Measurements from ENCODE around the gene RIBC1. TPM values are rescaled to one million over a fixed set of nuclear protein-coding genes. Genes with fewer than 3 reads are reported as not detected.
"Not testable (repeated sequence)": the region's sequence is repeated elsewhere in the genome, so short reads cannot be mapped to it uniquely, and the experiment has no call there.

Gene RIBC1
- total and polyA plus RNA-seq, 8 donors, result 0.93 to 1.7 (median 1.4) TPM; not detected in 5

DNA sequence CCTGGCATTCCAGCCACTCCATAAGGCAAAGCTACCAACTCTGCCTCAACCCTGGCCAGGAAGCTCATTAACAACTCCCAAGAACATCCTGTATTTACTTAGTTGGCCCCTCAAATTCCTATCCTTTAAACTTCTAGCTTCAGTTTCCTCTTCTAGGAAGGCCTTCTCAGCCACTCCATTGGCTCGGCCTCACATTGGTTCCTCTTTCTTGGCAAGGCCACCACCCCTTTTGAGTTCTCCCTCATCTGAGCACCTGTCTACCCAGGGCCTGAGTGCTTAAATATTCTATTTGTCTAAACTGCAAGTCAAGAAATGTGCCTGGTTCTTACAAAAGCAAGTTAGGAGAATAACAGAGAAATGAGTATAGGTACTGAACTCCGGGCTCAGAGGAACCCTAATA is 10.2 kb upstream of the RIBC1 start:
- H3K9me3 ChIP-seq, result no peaks in the 10 kb centered on the region
- no peak overlapping the region for H3K27ac ChIP-seq
- H3K27me3 ChIP-seq, result no peaks in the 10 kb centered on the region
- TF ChIP-seq POLR2AphosphoS5 (IDR thresholded peaks at IDR 0.05) (no peak), EP300 (IDR thresholded peaks at IDR 0.05) (no peak)
- TF ChIP-seq, protein P1, sequence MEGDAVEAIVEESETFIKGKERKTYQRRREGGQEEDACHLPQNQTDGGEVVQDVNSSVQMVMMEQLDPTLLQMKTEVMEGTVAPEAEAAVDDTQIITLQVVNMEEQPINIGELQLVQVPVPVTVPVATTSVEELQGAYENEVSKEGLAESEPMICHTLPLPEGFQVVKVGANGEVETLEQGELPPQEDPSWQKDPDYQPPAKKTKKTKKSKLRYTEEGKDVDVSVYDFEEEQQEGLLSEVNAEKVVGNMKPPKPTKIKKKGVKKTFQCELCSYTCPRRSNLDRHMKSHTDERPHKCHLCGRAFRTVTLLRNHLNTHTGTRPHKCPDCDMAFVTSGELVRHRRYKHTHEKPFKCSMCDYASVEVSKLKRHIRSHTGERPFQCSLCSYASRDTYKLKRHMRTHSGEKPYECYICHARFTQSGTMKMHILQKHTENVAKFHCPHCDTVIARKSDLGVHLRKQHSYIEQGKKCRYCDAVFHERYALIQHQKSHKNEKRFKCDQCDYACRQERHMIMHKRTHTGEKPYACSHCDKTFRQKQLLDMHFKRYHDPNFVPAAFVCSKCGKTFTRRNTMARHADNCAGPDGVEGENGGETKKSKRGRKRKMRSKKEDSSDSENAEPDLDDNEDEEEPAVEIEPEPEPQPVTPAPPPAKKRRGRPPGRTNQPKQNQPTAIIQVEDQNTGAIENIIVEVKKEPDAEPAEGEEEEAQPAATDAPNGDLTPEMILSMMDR (IDR thresholded peaks at IDR 0.05), result no peak
- H3K36me3 ChIP-seq, result peaks cover 32 to 77% (median 73%) of the 10 kb centered on the region in 4 donors
- WGBS, 5 donors, result 84 to 100% (median 94%) methylated on average over 2 of the region's 2 CpGs
- no peak for DNase-seq
- H3K4me3 ChIP-seq, result no peak overlapping the region
- intact Hi-C loops (cut with DNase I; ENCODE audit: low total_unique reads), result no loop called here
- H3K4me1 ChIP-seq, result no peaks in the 10 kb centered on the region

- intact Hi-C loops (cut with DNase I; ENCODE audit: low total_unique reads); H3K27me3 ChIP-seq; H3K27ac ChIP-seq; H3K36me3 ChIP-seq; DNase-seq; H3K9me3 ChIP-seq: not testable (repeated sequence)
- Histone ChIP-seq H3K4me1 (peaks cover 4 to 33% (median 23%) of the 10 kb centered on the region in 4 donors), H3K4me3 (peak overlapping the region in 1 of 4 donors; percentile 75)
- WGBS, 5 donors, result 90 to 99% (median 94%) methylated on average over 3 of the region's 3 CpGs
Measured at GRCh38 chrX:53420351-53420750, 2.3 kb upstream of the RIBC1 start.

- no peaks in the 10 kb centered on the region for H3K27me3 ChIP-seq
- WGBS, 5 donors, result 13 to 32% (median 25%) methylated on average over 1 to 2 of the region's 2 CpGs
- DNase-seq, result no peak
- H3K27ac ChIP-seq, result peak overlapping the region in 2 of 5 donors; percentile 96
- no peak for TF ChIP-seq EP300 (IDR thresholded peaks at IDR 0.05)
- TF ChIP-seq POLR2A (IDR thresholded peaks at IDR 0.05), result no peak
- TF ChIP-seq, protein P1 (IDR thresholded peaks at IDR 0.05), result no peak
- TF ChIP-seq POLR2AphosphoS5 (IDR thresholded peaks at IDR 0.05), result no peak
- H3K36me3 ChIP-seq, result no peaks in the 10 kb centered on the region
- peaks cover 4 to 33% (median 23%) of the 10 kb centered on the region in 4 donors for H3K4me1 ChIP-seq
- peak overlapping the region; percentile 57 to 75 (median 66) for H3K4me3 ChIP-seq
- H3K9me3 ChIP-seq, result no peaks in the 10 kb centered on the region
- intact Hi-C loops (cut with DNase I; ENCODE audit: low total_unique reads), result no loop called here
Measured at GRCh38 chrX:53421125-53421524, 1.5 kb upstream of the RIBC1 start.

DNA sequence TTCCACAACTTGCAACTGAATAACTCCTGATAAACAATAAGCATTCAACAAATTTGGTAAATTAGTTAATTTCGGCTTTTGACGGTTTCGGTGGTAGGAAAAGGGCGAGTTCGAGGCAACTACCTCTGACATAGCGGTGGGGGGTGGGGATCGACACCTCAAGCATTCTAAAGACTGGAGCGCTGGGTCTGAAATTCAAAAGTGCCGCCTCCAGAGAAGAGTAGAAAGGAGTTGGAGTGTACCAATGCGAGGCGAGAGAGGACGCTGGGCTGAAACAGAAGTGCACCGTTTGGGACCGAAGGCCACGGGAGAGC is 944 bp upstream of the RIBC1 start:
- H3K4me1 ChIP-seq, result peaks cover 4 to 33% (median 23%) of the 10 kb centered on the region in 4 donors
- H3K27me3 ChIP-seq, result no peaks in the 10 kb centered on the region
- 0 to 2% (median 0%) methylated on average over 9 to 15 of the region's 15 CpGs for WGBS, 5 donors
- intact Hi-C loops (cut with DNase I; ENCODE audit: low total_unique reads), result no loop called here
- TF ChIP-seq, protein P1 (IDR thresholded peaks at IDR 0.05), result no peak
- TF ChIP-seq POLR2A (IDR thresholded peaks at IDR 0.05), result no peak
- TF ChIP-seq EP300 (IDR thresholded peaks at IDR 0.05), result no peak
- TF ChIP-seq POLR2AphosphoS5 (IDR thresholded peaks at IDR 0.05), result no peak
- H3K4me3 ChIP-seq, result peak overlapping the region; percentile 57 to 75 (median 66)
- no peaks in the 10 kb centered on the region for H3K36me3 ChIP-seq
- no peaks in the 10 kb centered on the region for H3K9me3 ChIP-seq
- DNase-seq, result no peak
- H3K27ac ChIP-seq, result peak overlapping the region; percentile 89 to 96 (median 96)

GRCh38 chrX:53422086-53422860 is 400 bp upstream of the RIBC1 start, which contains the start of gene SMC1A:
Gene SMC1A (minus strand): TSS chrX:53422654. CDS start chrX:53422600, 54 bp downstream.
- intact Hi-C loops (cut with DNase I; ENCODE audit: low total_unique reads), result no loop called here
- no peaks in the 10 kb centered on the region for H3K9me3 ChIP-seq
- TF ChIP-seq POLR2AphosphoS5 (IDR thresholded peaks at IDR 0.05) (peak; percentile 75 to 85 (median 85)), POLR2A (IDR thresholded peaks at IDR 0.05) (peak in 1 of 4 donors; percentile 12)
- TF ChIP-seq, protein P1 (IDR thresholded peaks at IDR 0.05), result no peak
- H3K4me1 ChIP-seq, result peaks cover 4 to 33% (median 23%) of the 10 kb centered on the region in 4 donors
- peak within 1 kb of the TSS; percentile 89 to 96 (median 96) for H3K27ac ChIP-seq
- 0 to 1% (median 0%) methylated on average over 6 to 75 of the region's 75 CpGs for WGBS, 5 donors
- no peaks in the 10 kb centered on the region for H3K36me3 ChIP-seq
- no peaks in the 10 kb centered on the region for H3K27me3 ChIP-seq
- DNase-seq, result peak; percentile 99 to 100
- peak within 1 kb of the TSS; percentile 57 to 75 (median 66) for H3K4me3 ChIP-seq

Measured in stomach (tissue), 9 donors.